GM18505 (cell line): Measurements from ENCODE around the gene PEAK1.

Experiments
- ATAC-seq: cut with Tn5 transposase; IDR thresholded peaks from one replicate; pipeline ENCODE4 v1.9.1; 2021; ENCODE audit not compliant: unreplicated experiment
- POLR2A ChIP-seq: IDR thresholded peaks from 4 replicates; pipeline ENCODE4 v1.6.1; 2011; ENCODE audit warnings: borderline replicate concordance; ENCODE audit not compliant: insufficient read depth, insufficient read length; ENCODE audit errors: extremely low read depth

Gene PEAK1

DNA sequence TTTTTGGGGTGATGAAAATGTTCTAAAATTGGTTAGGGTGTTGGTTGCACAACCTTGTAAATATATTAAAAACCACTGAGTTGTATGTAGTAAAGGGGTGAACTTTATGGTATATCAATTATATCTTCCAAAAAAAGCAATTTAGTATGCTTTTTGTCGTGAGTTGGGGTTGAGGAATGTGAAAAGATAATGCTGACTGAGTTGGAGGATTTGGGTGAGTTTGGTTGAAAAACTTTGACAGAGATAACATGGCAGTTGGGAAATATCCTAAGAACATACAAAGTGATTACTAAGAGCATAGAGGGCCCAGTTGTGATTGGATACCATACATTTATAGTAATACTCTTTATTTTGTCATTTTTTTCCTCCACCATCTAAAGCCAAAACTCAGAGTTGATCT lies 34.4 kb upstream of the PEAK1 start:
- TF ChIP-seq POLR2A: no peak
- ATAC-seq: no peak

DNA sequence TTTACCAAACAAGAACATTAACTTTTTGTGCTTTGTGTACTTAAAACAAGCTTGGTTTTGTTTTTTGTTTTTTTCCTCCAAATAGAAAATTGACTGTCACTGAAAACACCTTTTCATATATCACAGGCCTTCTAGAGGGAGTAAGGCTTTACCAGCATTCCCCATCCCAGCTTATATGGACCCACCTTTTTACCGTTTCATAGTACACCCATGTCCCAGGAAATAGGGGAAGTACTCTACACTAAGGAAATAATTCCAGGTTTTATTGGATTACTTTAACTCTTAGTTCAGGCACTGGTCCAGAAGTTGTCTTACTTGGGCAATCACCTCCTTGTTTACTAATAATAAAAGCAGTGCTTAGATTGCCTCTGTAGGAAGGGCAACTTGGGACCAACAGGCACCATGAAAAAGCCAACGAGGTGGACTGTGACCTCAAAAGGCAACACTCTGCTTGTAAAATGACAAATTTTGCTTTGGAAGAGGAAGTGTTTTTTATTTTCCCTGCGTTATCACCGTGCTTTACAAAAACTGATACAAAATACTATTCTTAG lies 27.0 kb upstream of the PEAK1 start:
- no peak for ATAC-seq
- no peak for TF ChIP-seq POLR2A

DNA sequence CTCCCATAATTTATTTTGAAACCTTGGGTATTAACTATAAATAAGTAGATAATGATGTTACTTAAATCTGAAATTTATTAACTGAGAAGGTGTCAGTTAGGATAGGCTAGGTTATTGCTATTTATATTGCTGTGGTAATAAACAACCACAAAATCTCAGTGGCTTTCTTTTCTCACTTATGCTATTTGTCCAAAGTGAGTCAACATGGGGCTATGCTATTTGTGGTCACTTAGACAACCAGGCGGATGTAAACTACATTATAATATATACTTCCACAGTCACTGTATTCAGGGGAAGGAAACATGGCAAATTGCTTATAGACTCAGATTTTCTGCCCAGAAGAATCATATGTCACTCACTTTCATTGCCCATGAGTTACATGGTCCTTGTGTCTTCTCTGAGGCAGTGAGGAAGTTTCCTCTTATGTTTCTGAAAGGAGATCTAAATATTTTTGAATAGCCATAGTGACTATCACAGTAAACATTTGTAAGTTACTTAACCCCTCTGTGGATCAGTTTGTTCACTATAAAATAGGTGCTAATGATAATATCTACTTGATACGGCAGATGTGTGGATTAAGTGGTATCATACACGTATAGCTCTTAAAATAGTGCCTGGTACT lies 20.6 kb upstream of the PEAK1 start:
- no peak for TF ChIP-seq POLR2A
- ATAC-seq: peak; percentile 65

DNA sequence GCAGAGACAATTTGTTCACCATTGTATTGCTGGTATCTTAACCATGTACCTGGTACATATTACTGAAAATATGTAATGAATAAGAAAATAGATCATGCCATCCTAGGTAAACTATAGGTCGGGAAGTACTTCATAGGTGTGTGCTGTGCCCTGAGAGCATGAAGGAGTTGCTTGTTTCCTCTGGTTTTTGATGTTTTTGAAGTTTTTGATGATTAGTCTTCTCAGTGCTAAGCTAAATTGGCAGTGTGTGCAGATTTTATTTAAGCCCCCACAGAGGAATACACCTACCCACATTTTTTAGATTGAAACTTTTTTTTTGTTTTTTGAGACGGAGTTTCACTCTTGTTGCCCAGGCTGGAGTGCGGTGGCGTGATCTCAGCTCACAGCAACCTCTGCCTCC lies 17.4 kb upstream of the PEAK1 start:
- TF ChIP-seq POLR2A: no peak

DNA sequence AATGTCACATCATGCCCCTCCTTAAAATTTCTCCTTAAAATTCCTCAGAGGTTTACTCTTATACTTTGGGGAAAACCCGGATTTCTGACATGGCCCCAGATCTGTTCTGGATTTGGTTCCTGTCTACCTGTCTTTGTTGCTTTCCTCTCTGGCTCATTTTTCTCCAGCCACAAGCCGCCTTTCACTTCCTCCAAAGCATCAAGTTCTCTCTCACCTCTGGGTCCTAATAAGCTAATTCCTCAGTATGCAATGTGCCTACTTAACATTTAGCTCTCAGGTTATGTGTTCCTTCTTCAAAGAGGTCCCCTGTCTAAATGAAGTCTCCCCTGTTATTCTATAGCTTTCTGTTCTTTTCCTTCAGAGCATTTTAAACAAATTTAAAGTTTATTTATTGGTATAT lies 16.9 kb upstream of the PEAK1 start:
- no peak for TF ChIP-seq POLR2A
- no peak for ATAC-seq

More for the DNA sequence above, 17.4 kb upstream of the PEAK1 start:
- ATAC-seq: no peak

DNA sequence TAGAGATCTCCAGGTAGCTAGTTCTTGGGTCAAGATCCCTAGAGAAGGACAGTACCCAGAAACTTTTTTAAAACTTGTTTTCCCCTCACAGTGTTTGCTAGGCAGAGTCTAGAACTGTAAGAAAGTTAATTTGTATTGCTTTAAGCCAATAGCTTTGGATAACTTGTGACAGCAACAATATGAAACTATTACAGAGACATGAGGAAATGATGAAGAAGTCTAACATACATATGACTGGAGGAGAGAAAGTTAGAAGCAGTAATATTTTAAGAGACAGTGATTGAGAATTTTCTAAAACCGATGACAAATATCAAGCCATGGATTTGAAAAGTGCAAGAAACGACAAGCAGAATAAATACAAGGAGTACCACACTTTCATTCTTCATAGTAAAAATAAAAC lies 10.7 kb upstream of the PEAK1 start:
- TF ChIP-seq POLR2A: no peak
- ATAC-seq: no peak

DNA sequence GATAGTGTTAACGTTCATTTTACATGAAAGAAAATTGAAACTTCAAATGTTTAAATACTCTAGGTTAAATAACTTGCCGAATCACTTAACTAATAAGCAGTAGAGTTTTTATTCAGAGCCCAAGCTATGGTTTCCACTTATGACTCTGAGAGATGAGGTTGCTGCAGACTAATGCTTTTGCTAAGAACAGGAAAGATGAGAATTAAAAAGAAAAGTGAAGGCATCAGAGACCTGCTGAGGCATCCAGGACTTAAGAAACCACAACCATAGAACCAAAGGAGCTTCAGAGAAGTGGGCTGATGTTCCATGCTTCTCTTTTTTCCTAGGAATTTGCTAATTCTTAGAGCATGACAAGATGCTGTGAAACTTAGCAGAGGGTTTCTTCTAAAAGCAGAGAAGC lies 10.3 kb upstream of the PEAK1 start:
- ATAC-seq: no peak
- no peak for TF ChIP-seq POLR2A

DNA sequence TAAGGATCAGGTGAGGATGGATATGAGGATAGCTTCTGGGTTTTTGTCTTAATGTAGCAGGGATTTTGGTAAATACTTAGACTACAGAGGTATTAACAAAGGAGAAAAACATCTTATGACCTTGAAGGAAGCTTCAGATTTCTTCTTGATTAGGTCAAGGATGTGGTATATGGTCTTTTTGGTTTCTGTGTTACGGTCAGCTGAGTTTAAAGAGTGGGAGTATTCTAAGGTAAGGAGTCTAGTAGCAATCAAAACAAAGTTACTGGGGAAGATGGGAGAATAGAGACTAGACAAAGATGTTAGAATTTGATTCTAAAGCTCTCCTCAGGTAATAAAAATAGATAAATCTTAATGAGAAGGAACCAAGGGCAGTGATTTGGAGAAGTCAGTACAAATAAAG lies 7.0 kb upstream of the PEAK1 start:
- no peak for TF ChIP-seq POLR2A
- no peak for ATAC-seq

DNA sequence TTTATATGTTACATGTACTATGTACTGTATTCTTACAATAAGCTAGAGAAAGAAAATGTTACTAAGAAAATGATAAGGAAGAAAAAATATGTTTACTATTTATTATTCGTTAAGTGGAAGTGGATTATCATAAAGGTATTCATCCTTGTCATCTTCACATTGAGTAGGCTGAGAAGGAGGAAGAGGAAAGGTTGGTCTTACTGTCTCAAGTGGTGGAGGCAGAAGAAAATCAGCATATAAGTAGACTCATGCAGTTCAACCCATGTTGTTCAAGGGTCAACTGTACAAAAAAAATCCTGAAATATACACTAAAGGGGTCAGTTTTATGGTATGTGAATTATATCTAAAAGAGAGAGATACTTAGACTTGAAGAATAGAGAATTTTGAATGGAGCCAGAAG lies 6.5 kb upstream of the PEAK1 start:
- no peak for TF ChIP-seq POLR2A
- no peak for ATAC-seq

DNA sequence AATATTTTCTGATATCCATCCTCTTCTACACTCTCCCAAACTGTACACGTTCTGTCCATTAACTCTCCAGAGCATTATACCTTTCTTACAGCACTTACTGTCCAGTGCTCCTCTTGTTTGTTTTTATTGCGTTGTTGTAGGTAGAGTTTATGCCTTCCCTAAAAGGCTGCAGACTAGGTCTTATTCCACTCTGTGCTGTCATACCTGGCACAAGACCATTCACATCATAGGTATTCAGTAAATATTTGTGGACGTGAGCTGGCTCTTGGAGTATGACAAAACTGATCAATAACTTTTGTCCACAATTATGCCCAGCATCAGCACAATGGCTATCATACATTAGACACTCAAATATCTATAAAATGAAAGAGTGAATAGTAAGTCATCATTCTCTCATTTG lies 5.2 kb upstream of the PEAK1 start:
- no peak for ATAC-seq
- no peak for TF ChIP-seq POLR2A

DNA sequence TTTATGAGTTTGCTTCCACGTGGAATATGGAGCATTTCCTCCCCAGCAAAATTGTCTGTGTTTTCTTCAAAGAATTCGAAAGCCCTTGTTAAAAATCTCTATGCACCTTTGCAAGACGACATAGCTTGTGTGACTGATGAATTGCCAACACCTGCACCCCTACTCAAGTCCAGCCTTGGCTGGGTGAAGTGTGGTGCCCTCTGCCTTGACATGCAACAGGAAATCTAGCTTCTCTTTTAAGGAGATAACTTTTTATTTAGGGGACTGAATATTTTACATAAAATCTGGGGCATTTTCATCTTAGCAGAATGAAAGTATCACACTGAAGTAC lies 1.4 kb upstream of the PEAK1 start:
- no peak for TF ChIP-seq POLR2A
- ATAC-seq: no peak

DNA sequence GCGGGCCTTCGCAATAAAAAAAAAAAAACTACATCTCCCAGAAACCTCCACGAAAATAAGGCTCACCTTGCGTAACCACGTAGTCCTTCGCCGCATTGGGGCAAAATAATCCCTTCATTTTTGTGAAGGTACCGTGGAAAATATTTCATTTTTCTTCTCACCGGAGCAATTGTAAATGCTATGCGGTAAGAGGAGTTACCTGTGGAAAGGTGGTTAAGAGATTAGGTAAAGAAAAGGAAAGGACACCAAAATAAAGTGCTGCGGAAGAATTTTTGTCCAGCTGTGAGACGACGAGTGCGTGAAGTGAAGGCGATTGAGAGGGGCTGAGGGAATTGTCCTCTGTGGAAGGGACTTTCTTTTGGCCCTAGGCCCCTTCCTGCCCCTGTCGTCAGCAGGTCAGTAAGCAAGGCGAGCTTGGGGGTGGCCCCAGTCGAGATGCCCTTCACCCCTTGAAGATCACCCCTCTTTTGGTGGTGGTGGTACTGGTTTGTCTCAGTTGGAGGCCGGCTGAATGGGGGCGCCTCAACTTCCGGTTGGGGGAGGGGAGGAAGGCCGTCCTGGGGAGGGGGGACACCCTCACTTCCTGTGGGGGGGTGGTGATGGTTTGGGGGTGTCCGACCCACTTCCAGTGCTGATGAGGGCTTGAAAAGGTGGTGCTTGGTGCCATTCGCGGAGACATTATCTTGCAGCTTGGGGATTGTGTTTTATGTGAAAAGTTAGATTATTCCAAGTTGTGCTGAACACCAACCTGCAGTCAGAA lies 886 bp upstream of the PEAK1 start, which contains the start of gene HMG20A:
TSS of gene HMG20A (plus strand) at position 279 of the 760 bp plus-strand sequence. CDS start 37,520 bp downstream, outside the sequence.
- TF ChIP-seq POLR2A: peak; percentile 78
- ATAC-seq: no peak

DNA sequence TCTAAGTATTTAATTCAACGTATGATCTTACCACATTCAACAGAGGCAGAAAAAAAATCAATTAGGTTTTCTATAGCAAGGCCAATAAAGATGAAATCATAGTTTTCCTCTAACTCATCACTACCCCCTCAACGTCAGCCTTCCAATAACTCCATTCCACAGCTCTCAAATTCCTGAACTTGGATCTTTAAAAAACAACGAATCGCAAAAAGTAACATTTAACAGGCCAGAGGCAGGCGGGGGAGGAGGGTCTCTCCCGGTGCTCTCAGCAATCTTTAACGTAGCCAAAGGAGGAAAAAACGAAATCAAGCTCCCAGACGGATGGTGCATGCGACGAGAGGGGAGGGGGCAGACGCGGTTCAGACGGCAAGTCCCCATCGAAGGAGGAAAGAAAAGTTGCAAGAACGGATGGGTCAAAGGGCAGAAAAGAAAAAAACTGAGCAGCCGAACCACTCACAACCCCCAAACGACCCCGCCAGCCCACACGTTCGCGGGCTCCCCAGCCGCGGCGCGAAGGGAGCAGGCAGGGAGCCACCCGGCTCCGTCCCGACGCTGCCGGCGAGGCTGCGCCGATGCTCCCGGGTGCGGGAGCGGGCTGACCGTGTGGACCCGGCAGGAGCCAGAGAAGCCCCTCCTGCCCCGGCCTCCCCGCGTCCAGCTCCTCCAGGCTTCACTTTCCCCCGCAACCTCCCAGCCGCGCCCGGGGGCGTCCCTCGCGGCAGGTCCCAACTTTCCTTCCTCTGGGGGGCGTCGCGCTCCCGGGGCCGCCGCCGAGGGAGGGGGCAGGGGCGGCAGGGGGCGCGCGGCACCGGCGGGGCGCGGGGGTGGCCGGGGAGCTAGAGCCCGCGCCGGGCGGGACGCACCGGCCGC lies 703 bp downstream of the PEAK1 start:
- peak; percentile 33 for ATAC-seq

More for the DNA sequence above, 703 bp downstream of the PEAK1 start:
- no peak for TF ChIP-seq POLR2A
